Mucosa of descending colon (tissue), 3 donors: ENCODE measurements around the gene CD55. TPM values are rescaled to one million over a fixed set of nuclear protein-coding genes. Genes with fewer than 3 reads are reported as not detected.

ENCODE experiments used
- ATAC-seq: fragments of 200-7000 bp; cut with Tn5 transposase; one replicate; pipeline ENCODE4 v1.9.1; 2020; ENCODE audit warnings: mild to moderate bottlenecking, moderate library complexity
- DNase-seq, 3 donors: peaks; one replicate each; pipeline ENCODE4 v3.0.0-alpha.2; 2020
- H3K36me3 ChIP-seq: fragments of 200-600 bp; one replicate; pipeline ENCODE4 v1.8.0; 2021; ENCODE audit warnings: low read depth, mild to moderate bottlenecking
- H3K4me1 ChIP-seq: fragments of 200-600 bp; one replicate; pipeline ENCODE4 v1.8.0; 2021; ENCODE audit warnings: low read depth, mild to moderate bottlenecking
- H3K4me3 ChIP-seq: fragments of 200-600 bp; one replicate; pipeline ENCODE4 v1.8.0; 2021; ENCODE audit warnings: mild to moderate bottlenecking
- H3K9me3 ChIP-seq: fragments of 200-600 bp; one replicate; pipeline ENCODE4 v1.8.0; 2021; ENCODE audit warnings: mild to moderate bottlenecking
- CTCF ChIP-seq: fragments of 200-600 bp; IDR thresholded peaks from one replicate; pipeline ENCODE4 v1.8.0; 2022; ENCODE audit warnings: antibody characterized with exemption, mild to moderate bottlenecking
- intact Hi-C, 2 donors: fragments of 100-400 bp; cut with DNase I in 1 of 2; cut with micrococcal nuclease in 1 of 2; formaldehyde crosslinking; loops; one replicate each; pipeline versions ENCODE4 v1.11.0 to v1.11.1; 2022; cut with DNase I, micrococcal nuclease
- total RNA-seq, 3 donors: library from RNA; stranded (reverse); fragmentation: NEBNext Ultra II Directional in 2 of 3; extraction: Animal tissue kit (Norgen Biotek cat#: 25700) in 2 of 3; gene quantifications; one replicate each; pipeline versions ENCODE4 v1.2.1 to v1.2.4, GENCODE V29; 2021 to 2023
- donor health status: DM: no; HTN: no; CAD: no; lungs with moderate emphysema.
- donor health status: DM: no; HTN: no; CAD: no.
- donor health status: DM: no; HTN: yes; CAD: no.

CD55 gene
- total RNA-seq, 3 donors from 2014 or later = 40.1 to 53.0 (median 50.8) TPM

GRCh38 chr1:207286786-207287468 lies 34.6 kb upstream of the CD55 start:
- no peak for TF ChIP-seq CTCF
- H3K9me3 ChIP-seq = peaks cover 2% of the 10 kb centered on the region
- DNase-seq (no peak), ATAC-seq (no peak)
- no peaks in the 10 kb centered on the region for H3K36me3 ChIP-seq
- peaks cover 14% of the 10 kb centered on the region for H3K4me1 ChIP-seq
- intact Hi-C loops = no loop called here
- H3K4me3 ChIP-seq = no peak overlapping the region

- H3K4me3 ChIP-seq = no peak overlapping the region
- no peak for TF ChIP-seq CTCF
- ATAC-seq = no peak
Measured at GRCh38 chr1:207288315-207288714, 33.2 kb upstream of the CD55 start.

GRCh38 chr1:207289756-207290155 lies 31.7 kb upstream of the CD55 start:
- no peaks in the 10 kb centered on the region for H3K4me1 ChIP-seq
- no peaks in the 10 kb centered on the region for H3K36me3 ChIP-seq
- DNase-seq (no peak), ATAC-seq (peak; percentile 53)
- intact Hi-C loops = no loop called here
- H3K9me3 ChIP-seq = peaks cover 3% of the 10 kb centered on the region
- H3K4me3 ChIP-seq = no peak overlapping the region
- no peak for TF ChIP-seq CTCF

More at GRCh38 chr1:207288315-207288714, 33.2 kb upstream of the CD55 start:
- no peak for DNase-seq
- intact Hi-C loops = no loop called here
- peaks cover 3% of the 10 kb centered on the region for H3K9me3 ChIP-seq
- H3K36me3 ChIP-seq = no peaks in the 10 kb centered on the region
- peaks cover 1% of the 10 kb centered on the region for H3K4me1 ChIP-seq

GRCh38 chr1:207291723-207292122 lies 29.8 kb upstream of the CD55 start:
- no peak for ATAC-seq
- Histone ChIP-seq H3K4me3 (no peak overlapping the region), H3K4me1 (no peaks in the 10 kb centered on the region), H3K36me3 (no peaks in the 10 kb centered on the region), H3K9me3 (peaks cover 3% of the 10 kb centered on the region)
- intact Hi-C loops = no loop called here
- TF ChIP-seq CTCF = no peak
- DNase-seq = no peak

GRCh38 chr1:207298186-207298585 lies 23.3 kb upstream of the CD55 start:
- Histone ChIP-seq H3K4me1 (no peaks in the 10 kb centered on the region), H3K36me3 (no peaks in the 10 kb centered on the region), H3K9me3 (no peaks in the 10 kb centered on the region), H3K4me3 (no peak overlapping the region)
- ATAC-seq (no peak), DNase-seq (no peak)
- no peak for TF ChIP-seq CTCF
- intact Hi-C loops = no loop called here
